PFSK-1 (cell line): ENCODE data around the gene C1orf185.

Source experiments
- FOXP2 ChIP-seq: optimal IDR thresholded peaks from 2 replicates; pipeline ENCODE3; 2011; ENCODE audit warnings: borderline replicate concordance, control low read depth, inconsistent platforms; ENCODE audit not compliant: insufficient read depth; ENCODE audit errors: extremely low read length, extremely low read depth
- POLR2AphosphoS5 ChIP-seq: IDR thresholded peaks from 2 replicates; pipeline ENCODE4 v1.6.1; 2012; ENCODE audit warnings: low read depth, mild to moderate bottlenecking, control low read depth, low read length, moderate library complexity
- REST ChIP-seq, 2 experiments: IDR thresholded peaks; 2 replicates each; pipeline versions ENCODE4 v1.6.1 to v1.8.0; 2011 to 2012; ENCODE audit warnings: low read depth in 2 of 2, low read length in 2 of 2, control low read depth in 1 of 2, inconsistent platforms in 1 of 2, mild to moderate bottlenecking in 1 of 2, moderate library complexity in 1 of 2; ENCODE audit not compliant: insufficient read depth in 1 of 2
- SIN3A ChIP-seq: IDR thresholded peaks from 2 replicates; pipeline ENCODE4 v1.6.1; 2012; ENCODE audit warnings: mild to moderate bottlenecking, low read length, moderate library complexity, borderline replicate concordance; ENCODE audit not compliant: insufficient read depth
- TAF1 ChIP-seq: IDR thresholded peaks from 2 replicates; pipeline ENCODE4 v1.6.1; 2012; ENCODE audit warnings: low read length, control low read depth, borderline replicate concordance; ENCODE audit not compliant: insufficient read depth

C1orf185 gene

GRCh38 chr1:51070640-51071039 lies 31.4 kb upstream of the C1orf185 start:
- no peak for TF ChIP-seq REST (IDR thresholded peaks at IDR 0.05; ENCODE audit: insufficient read depth in 1 of 2, low read depth in 2 of 2, low read length in 2 of 2)
- TF ChIP-seq SIN3A, result no peak
- no peak for TF ChIP-seq POLR2AphosphoS5
- no peak for TF ChIP-seq FOXP2
- no peak for TF ChIP-seq TAF1

GRCh38 chr1:51071291-51072042 lies 30.6 kb upstream of the C1orf185 start:
- no peak for TF ChIP-seq REST (IDR thresholded peaks at IDR 0.05; ENCODE audit: insufficient read depth in 1 of 2, low read depth in 2 of 2, low read length in 2 of 2)
- no peak for TF ChIP-seq FOXP2
- no peak for TF ChIP-seq POLR2AphosphoS5
- no peak for TF ChIP-seq SIN3A
- no peak for TF ChIP-seq TAF1

- TF ChIP-seq TAF1 (no peak), REST (IDR thresholded peaks at IDR 0.05; ENCODE audit: insufficient read depth in 1 of 2, low read depth in 2 of 2, low read length in 2 of 2) (no peak), FOXP2 (no peak), SIN3A (no peak), POLR2AphosphoS5 (no peak)
These were observed 30.0 kb upstream of the C1orf185 start for GRCh38 chr1:51072043-51072439.

- TF ChIP-seq POLR2AphosphoS5 (no peak), REST (IDR thresholded peaks at IDR 0.05; ENCODE audit: insufficient read depth in 1 of 2, low read depth in 2 of 2, low read length in 2 of 2) (no peak), FOXP2 (no peak), SIN3A (no peak), TAF1 (no peak)
These were observed 29.4 kb upstream of the C1orf185 start for GRCh38 chr1:51072651-51073050.

- TF ChIP-seq FOXP2 (no peak), TAF1 (no peak), SIN3A (no peak), REST (IDR thresholded peaks at IDR 0.05; ENCODE audit: insufficient read depth in 1 of 2, low read depth in 2 of 2, low read length in 2 of 2) (no peak), POLR2AphosphoS5 (no peak)
These were observed 28.6 kb upstream of the C1orf185 start for GRCh38 chr1:51073456-51073855.
